ENCODE results near the gene ADAM22. TPM values are rescaled to one million over a fixed set of nuclear protein-coding genes. Genes with fewer than 3 reads are reported as not detected.

Gene ADAM22
- total RNA-seq, 1 experiment from 2014 or later: 7.1 TPM

DNA sequence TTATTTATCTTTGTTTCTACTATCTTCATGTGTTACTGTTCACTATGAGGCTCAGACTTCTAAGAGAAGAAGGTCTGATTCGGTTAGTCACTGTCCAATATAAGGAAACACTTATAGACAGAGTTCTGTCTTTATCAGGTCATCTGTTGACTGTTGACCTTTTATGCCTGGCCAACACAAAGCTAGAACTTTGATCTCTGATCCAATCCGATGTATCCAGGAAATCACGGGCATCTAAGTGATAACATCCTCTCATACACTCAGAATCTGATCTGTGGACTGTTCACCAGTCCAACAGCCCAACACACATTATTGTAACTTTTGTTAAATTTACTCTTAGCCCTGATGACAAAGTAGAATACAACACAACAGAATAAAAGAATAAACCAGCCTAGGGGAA, 171.2 kb downstream of the ADAM22 start:
- no peaks in the 10 kb centered on the region for H3K27me3 ChIP-seq (replicated peaks; ENCODE audit: insufficient read depth, low read depth, low read length, poor library complexity)
- no TSS peak for BruUV-seq (replicated peaks)
- H3K4me3 ChIP-seq (ENCODE audit: low read depth, low read length, poor library complexity, severe bottlenecking): no peak overlapping the region
- ChIA-PET POLR2A (ENCODE audit: low non-redundant PET) (no interaction called here), CTCF (no interaction called here)
- intact Hi-C loops (cut with micrococcal nuclease; ENCODE audit: unreplicated experiment): loop anchor here (10.0 kb wide), 1 partner anchor 170 kb away; the partner anchor contains the start of gene ADAM22
- TF ChIP-seq EZH2 (IDR thresholded peaks at IDR 0.05; ENCODE audit: borderline replicate concordance, low read depth, low read length, poor library complexity, severe bottlenecking): no peak
- TF ChIP-seq, protein P1, sequence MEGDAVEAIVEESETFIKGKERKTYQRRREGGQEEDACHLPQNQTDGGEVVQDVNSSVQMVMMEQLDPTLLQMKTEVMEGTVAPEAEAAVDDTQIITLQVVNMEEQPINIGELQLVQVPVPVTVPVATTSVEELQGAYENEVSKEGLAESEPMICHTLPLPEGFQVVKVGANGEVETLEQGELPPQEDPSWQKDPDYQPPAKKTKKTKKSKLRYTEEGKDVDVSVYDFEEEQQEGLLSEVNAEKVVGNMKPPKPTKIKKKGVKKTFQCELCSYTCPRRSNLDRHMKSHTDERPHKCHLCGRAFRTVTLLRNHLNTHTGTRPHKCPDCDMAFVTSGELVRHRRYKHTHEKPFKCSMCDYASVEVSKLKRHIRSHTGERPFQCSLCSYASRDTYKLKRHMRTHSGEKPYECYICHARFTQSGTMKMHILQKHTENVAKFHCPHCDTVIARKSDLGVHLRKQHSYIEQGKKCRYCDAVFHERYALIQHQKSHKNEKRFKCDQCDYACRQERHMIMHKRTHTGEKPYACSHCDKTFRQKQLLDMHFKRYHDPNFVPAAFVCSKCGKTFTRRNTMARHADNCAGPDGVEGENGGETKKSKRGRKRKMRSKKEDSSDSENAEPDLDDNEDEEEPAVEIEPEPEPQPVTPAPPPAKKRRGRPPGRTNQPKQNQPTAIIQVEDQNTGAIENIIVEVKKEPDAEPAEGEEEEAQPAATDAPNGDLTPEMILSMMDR (conservative IDR thresholded peaks at IDR 0.05; ENCODE audit: low read depth, low read length): no peak
- no peaks in the 10 kb centered on the region for H3K4me1 ChIP-seq (ENCODE audit: insufficient read depth, low read length, poor library complexity, severe bottlenecking)
- H3K9me3 ChIP-seq (ENCODE audit: low read depth, low read length, poor library complexity, severe bottlenecking): no peaks in the 10 kb centered on the region
- DNase-seq (ENCODE audit: low spot score): no peak
- no peak overlapping the region for H3K27ac ChIP-seq (ENCODE audit: low read depth, low read length, poor library complexity, severe bottlenecking)
- no peaks in the 10 kb centered on the region for H3K36me3 ChIP-seq (ENCODE audit: insufficient read depth, low read length, poor library complexity, severe bottlenecking)

DNA sequence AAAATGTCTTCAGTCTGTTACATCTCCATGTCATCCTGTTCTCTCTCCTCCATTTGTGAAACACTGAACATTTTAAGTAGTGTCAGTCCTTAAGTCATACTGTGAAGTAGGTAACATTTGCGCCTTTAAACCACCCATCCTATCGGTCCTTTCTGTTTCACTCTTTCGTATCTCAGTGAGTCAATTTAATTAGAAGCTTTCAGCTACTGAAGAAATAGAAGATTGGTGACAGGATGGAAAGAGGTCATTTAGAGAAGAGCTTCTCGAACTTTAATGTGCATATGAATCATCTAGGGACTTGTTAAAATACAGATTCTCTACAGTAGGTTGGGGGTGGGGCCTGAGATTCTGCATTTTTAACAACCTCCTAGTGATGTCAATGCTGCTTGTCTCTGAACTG, 172.4 kb downstream of the ADAM22 start:
- ChIA-PET POLR2A (ENCODE audit: low non-redundant PET) (no interaction called here), CTCF (no interaction called here)
- TF ChIP-seq EZH2 (IDR thresholded peaks at IDR 0.05; ENCODE audit: borderline replicate concordance, low read depth, low read length, poor library complexity, severe bottlenecking): no peak
- TF ChIP-seq, protein P1 (conservative IDR thresholded peaks at IDR 0.05; ENCODE audit: low read depth, low read length): no peak
- Histone ChIP-seq H3K36me3 (ENCODE audit: insufficient read depth, low read length, poor library complexity, severe bottlenecking) (no peaks in the 10 kb centered on the region), H3K4me1 (ENCODE audit: insufficient read depth, low read length, poor library complexity, severe bottlenecking) (no peaks in the 10 kb centered on the region), H3K9me3 (ENCODE audit: low read depth, low read length, poor library complexity, severe bottlenecking) (no peaks in the 10 kb centered on the region), H3K27me3 (replicated peaks; ENCODE audit: insufficient read depth, low read depth, low read length, poor library complexity) (no peaks in the 10 kb centered on the region), H3K4me3 (ENCODE audit: low read depth, low read length, poor library complexity, severe bottlenecking) (no peak overlapping the region), H3K27ac (ENCODE audit: low read depth, low read length, poor library complexity, severe bottlenecking) (no peak overlapping the region)
- DNase-seq (ENCODE audit: low spot score): no peak
- intact Hi-C loops (cut with micrococcal nuclease; ENCODE audit: unreplicated experiment): loop anchor here (10.0 kb wide), 1 partner anchor 172 kb away; the partner anchor contains the start of gene ADAM22
- BruUV-seq (replicated peaks): no TSS peak

DNA sequence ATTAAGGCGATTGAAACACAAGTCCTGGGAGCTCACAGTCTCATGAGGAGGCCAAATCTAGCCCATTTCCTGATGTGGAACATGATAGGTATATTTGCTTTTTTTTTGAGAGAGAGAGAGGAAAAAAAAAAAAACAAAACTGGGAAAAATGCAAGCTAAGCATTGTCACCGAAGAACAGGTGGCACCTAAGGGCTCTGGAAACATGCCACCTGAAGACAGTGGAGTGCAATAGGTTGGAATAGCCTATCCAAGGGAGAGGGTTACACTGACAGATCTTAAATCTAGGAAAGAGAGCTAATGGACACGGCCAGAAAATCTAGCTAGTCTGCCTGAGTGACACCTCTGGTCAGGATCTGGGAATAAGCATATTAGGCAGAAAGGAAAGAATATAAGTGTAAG, 175.6 kb downstream of the ADAM22 start:
- CTCF ChIA-PET: no interaction called here
- BruUV-seq (replicated peaks): no TSS peak
- Histone ChIP-seq H3K27me3 (replicated peaks; ENCODE audit: insufficient read depth, low read depth, low read length, poor library complexity) (no peaks in the 10 kb centered on the region), H3K27ac (ENCODE audit: low read depth, low read length, poor library complexity, severe bottlenecking) (no peak overlapping the region), H3K9me3 (ENCODE audit: low read depth, low read length, poor library complexity, severe bottlenecking) (no peaks in the 10 kb centered on the region), H3K36me3 (ENCODE audit: insufficient read depth, low read length, poor library complexity, severe bottlenecking) (no peaks in the 10 kb centered on the region), H3K4me1 (ENCODE audit: insufficient read depth, low read length, poor library complexity, severe bottlenecking) (no peaks in the 10 kb centered on the region), H3K4me3 (ENCODE audit: low read depth, low read length, poor library complexity, severe bottlenecking) (no peak overlapping the region)
- no peak for TF ChIP-seq EZH2 (IDR thresholded peaks at IDR 0.05; ENCODE audit: borderline replicate concordance, low read depth, low read length, poor library complexity, severe bottlenecking)
- TF ChIP-seq, protein P1 (conservative IDR thresholded peaks at IDR 0.05; ENCODE audit: low read depth, low read length): no peak
- DNase-seq (ENCODE audit: low spot score): no peak
- intact Hi-C loops (cut with micrococcal nuclease; ENCODE audit: unreplicated experiment): loop anchor here (5.0 to 10.0 kb wide), 3 partner anchors 175 to 605 kb away; partner anchors contain the start of gene ADAM22
- POLR2A ChIA-PET (ENCODE audit: low non-redundant PET): no interaction called here

All from A673 (cell line).